Keratinocyte (primary cell): Measurements from ENCODE around the gene R3HDM4. TPM values are rescaled to one million over a fixed set of nuclear protein-coding genes. Genes with fewer than 3 reads are reported as not detected.

Experiments
- DNase-seq: peaks from one replicate; pipeline ENCODE4 v3.0.0-alpha.2; 2011; ENCODE audit warnings: low read depth, missing footprints, low spot score
- FAIRE-seq: peaks from 2 replicates; lab custom pipeline; 2011; peaks lifted over from hg19 to GRCh38; lab: Jason Lieb, UNC
- H2AFZ ChIP-seq: 2 replicates; pipeline ENCODE4 v1.6.0; 2012; ENCODE audit warnings: low read length, control low read depth, inconsistent platforms; ENCODE audit not compliant: control insufficient read depth
- H3K27ac ChIP-seq: 2 replicates; pipeline ENCODE4 v1.5.1; 2011; ENCODE audit warnings: low read length; ENCODE audit not compliant: control insufficient read depth, insufficient read depth
- H3K27me3 ChIP-seq: 3 replicates; pipeline ENCODE4 v1.6.0; 2011; ENCODE audit warnings: low read length; ENCODE audit not compliant: control insufficient read depth, insufficient read depth; ENCODE audit errors: extremely low read depth
- H3K36me3 ChIP-seq, 2 experiments: 2 replicates in 1 of 2; 3 replicates in 1 of 2; pipeline ENCODE4 v1.5.1; 2011; ENCODE audit warnings: low read length in 2 of 2, mild to moderate bottlenecking in 1 of 2; ENCODE audit not compliant: control insufficient read depth in 2 of 2, insufficient read depth in 2 of 2; ENCODE audit errors: extremely low read depth in 1 of 2
- H3K4me1 ChIP-seq: 3 replicates; pipeline ENCODE4 v1.5.1; 2011; ENCODE audit warnings: low read length; ENCODE audit not compliant: control insufficient read depth, insufficient read depth; ENCODE audit errors: extremely low read depth
- H3K4me2 ChIP-seq: 3 replicates; pipeline ENCODE4 v1.6.0; 2011; ENCODE audit warnings: low read depth, low read length; ENCODE audit not compliant: control insufficient read depth, insufficient read depth; ENCODE audit errors: extremely low read depth
- H3K4me3 ChIP-seq, 3 experiments: fragments of 200-600 bp in 1 of 3; sonication (generic) in 1 of 3; 2 replicates in 2 of 3; 3 replicates in 1 of 3; pipeline ENCODE4 v1.5.1; 2011 to 2016; ENCODE audit warnings: low read length in 3 of 3, mild to moderate bottlenecking in 3 of 3, control low read depth in 2 of 3, inconsistent platforms in 1 of 3, low read depth in 1 of 3, mixed read lengths in 1 of 3, mixed run types in 1 of 3, moderate library complexity in 1 of 3; ENCODE audit not compliant: control insufficient read depth in 2 of 3, insufficient read depth in 2 of 3; ENCODE audit errors: extremely low read depth in 1 of 3
- H3K79me2 ChIP-seq: 2 replicates; pipeline ENCODE4 v1.6.0; 2012; ENCODE audit warnings: low read length; ENCODE audit not compliant: control insufficient read depth, insufficient read depth
- H3K9ac ChIP-seq: 3 replicates; pipeline ENCODE4 v1.6.0; 2011; ENCODE audit warnings: low read length; ENCODE audit not compliant: control insufficient read depth, insufficient read depth; ENCODE audit errors: extremely low read depth
- H3K9me1 ChIP-seq: 3 replicates; pipeline ENCODE4 v1.6.0; 2011; ENCODE audit warnings: low read length; ENCODE audit not compliant: control insufficient read depth, insufficient read depth; ENCODE audit errors: extremely low read depth
- H3K9me3 ChIP-seq: 2 replicates; pipeline ENCODE4 v1.5.1; 2012; ENCODE audit warnings: low read depth, low read length; ENCODE audit not compliant: control insufficient read depth
- H4K20me1 ChIP-seq: 3 replicates; pipeline ENCODE4 v1.6.0; 2011; ENCODE audit warnings: low read length; ENCODE audit not compliant: control insufficient read depth, insufficient read depth; ENCODE audit errors: extremely low read depth
- CTCF ChIP-seq, 3 experiments: IDR thresholded peaks in 1 of 3; conservative IDR thresholded peaks in 1 of 3; optimal IDR thresholded peaks in 1 of 3; 2 replicates in 2 of 3; 3 replicates in 1 of 3; pipeline versions ENCODE3 to v1.5.1; 2011; ENCODE audit warnings: low read length in 3 of 3, mild to moderate bottlenecking in 3 of 3, moderate library complexity in 2 of 3, control low read depth in 1 of 3, inconsistent platforms in 1 of 3; ENCODE audit not compliant: insufficient read depth in 2 of 3; ENCODE audit errors: extremely low read depth in 1 of 3
- EZH2 ChIP-seq: IDR thresholded peaks from one replicate; pipeline ENCODE4 v1.6.1; 2012; ENCODE audit warnings: inconsistent platforms, mild to moderate bottlenecking, low read length, moderate library complexity
- dilution Hi-C: fragments of 300-500 bp; cut with MboI; formaldehyde crosslinking; loops from one replicate; pipeline ENCODE4 v1.7.0; 2020; ENCODE audit warnings: low sequenced_read_pairs; ENCODE audit not compliant: extremely low pct_ligation_motif_present
- polyA plus RNA-seq, 5 experiments: library from polyadenylated mRNA; depleted of rRNA in 3 of 5; stranded (reverse) in 3 of 5; stranded (forward) in 1 of 5; unstranded in 1 of 5; fragments of >200 nt; gene quantifications; 1 replicate in 1 of 5; 2 replicates in 3 of 5; 3 replicates in 1 of 5; pipeline versions ENCODE4 v1.2.1 to v1.2.3, GENCODE V29; 2011 to 2012; ENCODE audit warnings: missing spikeins in 2 of 5, low read depth in 1 of 5, low replicate concordance in 1 of 5

The R3HDM4 gene
- polyA plus RNA-seq, 1 donor (not counting 4 experiments of a cell fraction or from before 2014, with no cell fraction given) = 33.5 TPM

GRCh38 chr19:912181-913079, 589 bp downstream of the R3HDM4 start:
- TF ChIP-seq EZH2 = no peak
- no peak for TF ChIP-seq CTCF (optimal IDR thresholded peaks at IDR 0.05 in 1 of 3, IDR thresholded peaks at IDR 0.05 in 1 of 3, conservative IDR thresholded peaks at IDR 0.05 in 1 of 3; ENCODE audit: extremely low read depth in 1 of 3, insufficient read depth in 2 of 3, low read length in 3 of 3)
- Histone ChIP-seq H3K4me1 (peaks cover 7% of the 10 kb centered on the region), H3K9me3 (no peaks in the 10 kb centered on the region), H4K20me1 (peaks cover 6% of the 10 kb centered on the region), H3K36me3 (no peaks in the 10 kb centered on the region), H3K4me2 (no peak overlapping the region), H3K4me3 (peak overlapping the region; percentile 69 to 84 (median 79)), H3K9me1 (no peaks in the 10 kb centered on the region), H3K27ac (peak overlapping the region; percentile 56), H3K27me3 (peaks cover 7% of the 10 kb centered on the region), H3K79me2 (peaks cover 28% of the 10 kb centered on the region), H3K9ac (peak overlapping the region; percentile 82), H2AFZ (peak overlapping the region; percentile 37)
- DNase-seq = no peak
- dilution Hi-C loops = no loop called here
- FAIRE-seq = no peak

- Histone ChIP-seq H3K9me1 (no peaks in the 10 kb centered on the region), H4K20me1 (peaks cover 9% of the 10 kb centered on the region), H2AFZ (no peak overlapping the region), H3K36me3 (peaks cover 0 to 2% of the 10 kb centered on the region in 2 experiments), H3K9me3 (no peaks in the 10 kb centered on the region), H3K4me1 (peaks cover 6% of the 10 kb centered on the region), H3K27me3 (no peaks in the 10 kb centered on the region), H3K27ac (no peak overlapping the region), H3K9ac (no peak overlapping the region), H3K4me2 (peak overlapping the region; percentile 16), H3K4me3 (peak overlapping the region in 1 of 3 experiments; percentile 22), H3K79me2 (peaks cover 37% of the 10 kb centered on the region)
- TF ChIP-seq EZH2 (no peak), CTCF (optimal IDR thresholded peaks at IDR 0.05 in 1 of 3, IDR thresholded peaks at IDR 0.05 in 1 of 3, conservative IDR thresholded peaks at IDR 0.05 in 1 of 3; ENCODE audit: extremely low read depth in 1 of 3, insufficient read depth in 2 of 3, low read length in 3 of 3) (no peak)
- no peak for DNase-seq
- dilution Hi-C loops = no loop called here
- no peak for FAIRE-seq
Observed at GRCh38 chr19:911197-912033, 1.6 kb downstream of the R3HDM4 start.
